ENCODE data around the gene GALR2.
A peak's percentile ranks its signal among the peaks of the same experiment; 100 is the strongest.

GALR2 gene

GRCh38 chr17:76079535-76079955, 5.0 kb downstream of the GALR2 start:
- no peak for TF ChIP-seq CTCF (IDR thresholded peaks at IDR 0.05; ENCODE audit: extremely low read depth, missing control alignments)
- DNase-seq (ENCODE audit: low spot score): no peak

GRCh38 chr17:76079956-76080767, 5.6 kb downstream of the GALR2 start:
- no peak for TF ChIP-seq CTCF (IDR thresholded peaks at IDR 0.05; ENCODE audit: extremely low read depth, missing control alignments)
- peak; percentile 45 for DNase-seq (ENCODE audit: low spot score)

GRCh38 chr17:76080768-76081287, 6.2 kb downstream of the GALR2 start:
- DNase-seq (ENCODE audit: low spot score): no peak
- TF ChIP-seq CTCF (IDR thresholded peaks at IDR 0.05; ENCODE audit: extremely low read depth, missing control alignments): no peak

GRCh38 chr17:76081295-76082210, 7.0 kb downstream of the GALR2 start:
- no peak for DNase-seq (ENCODE audit: low spot score)
- no peak for TF ChIP-seq CTCF (IDR thresholded peaks at IDR 0.05; ENCODE audit: extremely low read depth, missing control alignments)

- TF ChIP-seq CTCF (IDR thresholded peaks at IDR 0.05; ENCODE audit: extremely low read depth, missing control alignments): no peak
- no peak for DNase-seq (ENCODE audit: low spot score)
Observed at GRCh38 chr17:76082326-76083251, 8.0 kb downstream of the GALR2 start.

GRCh38 chr17:76083536-76084182, 9.1 kb downstream of the GALR2 start:
- DNase-seq (ENCODE audit: low spot score): no peak
- no peak for TF ChIP-seq CTCF (IDR thresholded peaks at IDR 0.05; ENCODE audit: extremely low read depth, missing control alignments)
